Gastrocnemius medialis (tissue), 4 donors: Measurements from ENCODE around the gene SELENOP. TPM values are rescaled to one million over a fixed set of nuclear protein-coding genes. Genes with fewer than 3 reads are reported as not detected.

Experiments
- ATAC-seq, 2 donors: fragments of 150-250 bp; one replicate each; pipeline ENCODE4 v1.9.1; 2016
- DNase-seq, 2 donors: peaks; one replicate each; pipeline ENCODE4 v3.0.0-alpha.2; 2019
- H3K27ac ChIP-seq, 4 donors: fragments of 200-600 bp; sonication (generic); 1 replicate in 1 of 4; 2 replicates in 3 of 4; pipeline ENCODE4 v1.5.1; 2016 to 2018; ENCODE audit warnings: mild to moderate bottlenecking in 2 of 4, moderate library complexity in 1 of 4
- H3K27me3 ChIP-seq, 3 donors: fragments of 200-600 bp; sonication (generic) in 2 of 3; 1 replicate in 1 of 3; 2 replicates in 2 of 3; pipeline versions ENCODE4 v1.5.1 to v1.6.0; 2016 to 2019; ENCODE audit warnings: mild to moderate bottlenecking in 1 of 3, moderate library complexity in 1 of 3
- H3K36me3 ChIP-seq, 2 donors: fragments of 200-600 bp; sonication (generic) in 1 of 2; one replicate each; pipeline ENCODE4 v1.5.1; 2017 to 2018
- H3K4me1 ChIP-seq, 2 donors: fragments of 200-600 bp; sonication (generic) in 1 of 2; one replicate each; pipeline ENCODE4 v1.5.1; 2016 to 2017; ENCODE audit warnings: mild to moderate bottlenecking in 2 of 2
- H3K4me3 ChIP-seq, 4 donors: fragments of 200-600 bp; sonication (generic) in 3 of 4; 1 replicate in 1 of 4; 2 replicates in 3 of 4; pipeline ENCODE4 v1.5.1; 2016 to 2019; ENCODE audit warnings: mild to moderate bottlenecking in 2 of 4
- H3K9me3 ChIP-seq, 3 donors: fragments of 200-600 bp; sonication (generic) in 2 of 3; 1 replicate in 1 of 3; 2 replicates in 2 of 3; pipeline ENCODE4 v1.5.1; 2016 to 2019
- CTCF ChIP-seq, 5 experiments: fragments of 450-650 bp in 3 of 5; fragments of 200-600 bp in 2 of 5; sonication (generic) in 2 of 5; IDR thresholded peaks in 4 of 5; conservative IDR thresholded peaks in 1 of 5; 1 replicate in 4 of 5; 2 replicates in 1 of 5; pipeline ENCODE4 v1.5.1; 2016 to 2019; ENCODE audit warnings: antibody characterized with exemption in 5 of 5, mild to moderate bottlenecking in 3 of 5, moderate library complexity in 3 of 5
- POLR2A ChIP-seq, 2 donors: fragments of 450-650 bp; IDR thresholded peaks; one replicate each; pipeline ENCODE4 v1.6.1; 2017; ENCODE audit warnings: antibody characterized with exemption in 2 of 2, mild to moderate bottlenecking in 2 of 2, moderate library complexity in 2 of 2
- in situ Hi-C, 4 donors: fragments of 200-750 bp; cut with MboI; loops; one replicate each; pipeline versions ENCODE4 v1.15.0 to v1.8.0; 2017; ENCODE audit warnings: low sequenced_read_pairs in 4 of 4
- intact Hi-C: fragments of 100-400 bp; cut with DNase I; formaldehyde crosslinking; loops from one replicate; pipeline ENCODE4 v1.15.1; 2023; ENCODE audit warnings: low total_unique reads
- total RNA-seq, 4 donors: library from RNA; depleted of rRNA; stranded (reverse); fragments of >200 nt; gene quantifications; one replicate each; pipeline versions ENCODE4 v1.1.0 to v1.2.3, GENCODE V29; 2016

SELENOP gene
- total RNA-seq, 4 donors from 2014 or later: 231 to 290 (median 243) TPM

GRCh38 chr5:42750507-42750906 lies 61.2 kb downstream of the SELENOP start:
- H3K27ac ChIP-seq: no peak overlapping the region
- no peaks in the 10 kb centered on the region for H3K9me3 ChIP-seq
- TF ChIP-seq POLR2A (IDR thresholded peaks at IDR 0.05) (no peak), CTCF (IDR thresholded peaks at IDR 0.05 in 4 of 5, conservative IDR thresholded peaks at IDR 0.05 in 1 of 5) (no peak)
- intact Hi-C loops: no loop called here
- H3K4me1 ChIP-seq: no peaks in the 10 kb centered on the region
- no peak overlapping the region for H3K4me3 ChIP-seq
- no peaks in the 10 kb centered on the region for H3K36me3 ChIP-seq
- DNase-seq (no peak), ATAC-seq (no peak)
- in situ Hi-C loops: loop anchor here in 2 of 4 donors (25.0 kb wide), 2 partner anchors 338 to 888 kb away; partner anchors contain the start of genes OXCT1 (in 2 of the 2) and GHR (in 1 of the 2)
- H3K27me3 ChIP-seq: no peaks in the 10 kb centered on the region

Other genes with a start within 250 kb of the SELENOP start
- gene CCDC152, start 55.1 kb downstream of the SELENOP start, total RNA-seq: 1 to 10 TPM in 1 of 4 donors, under 1 TPM in 3; 0.13 to 1.1 (median 0.65) TPM
- gene ANXA2R, start 228.4 kb upstream of the SELENOP start, total RNA-seq: 1 to 10 TPM; 1.1 to 3.3 (median 1.4) TPM